Lung (tissue), 12 donors: ENCODE data around the gene CRYAB. TPM values are rescaled to one million over a fixed set of nuclear protein-coding genes. Genes with fewer than 3 reads are reported as not detected.

Experiments
- ATAC-seq: fragments of 200-7000 bp; cut with Tn5 transposase; one replicate; pipeline ENCODE4 v1.9.1; 2020; ENCODE audit warnings: moderate number of reproducible peaks; ENCODE audit not compliant: insufficient read depth, low FRiP score
- DNase-seq, 3 donors: peaks; one replicate each; pipeline ENCODE4 v3.0.0-alpha.2; 2013 to 2017
- H3K27ac ChIP-seq, 2 donors: one replicate each; pipeline ENCODE4 v1.5.1; 2013; ENCODE audit warnings: mild to moderate bottlenecking in 2 of 2, moderate library complexity in 2 of 2, control low read depth in 1 of 2, inconsistent platforms in 1 of 2, low read depth in 1 of 2, low read length in 1 of 2
- H3K27me3 ChIP-seq, 3 donors: one replicate each; pipeline ENCODE4 v1.5.1; 2013; ENCODE audit warnings: low read length in 2 of 3; ENCODE audit not compliant: control insufficient read depth in 3 of 3, insufficient read depth in 3 of 3
- H3K36me3 ChIP-seq, 4 donors: one replicate each; pipeline ENCODE4 v1.5.1; 2013; ENCODE audit warnings: low read length in 4 of 4, mild to moderate bottlenecking in 1 of 4, moderate library complexity in 1 of 4; ENCODE audit not compliant: control insufficient read depth in 4 of 4, insufficient read depth in 4 of 4
- H3K4me1 ChIP-seq, 5 donors: one replicate each; pipeline ENCODE4 v1.5.1; 2013; ENCODE audit warnings: low read length in 5 of 5, mild to moderate bottlenecking in 2 of 5, moderate library complexity in 1 of 5; ENCODE audit not compliant: control insufficient read depth in 5 of 5, insufficient read depth in 5 of 5
- H3K4me3 ChIP-seq: one replicate; pipeline ENCODE4 v1.5.1; 2013; ENCODE audit warnings: mild to moderate bottlenecking, control low read depth, moderate library complexity
- H3K9ac ChIP-seq, 2 donors: one replicate each; pipeline ENCODE4 v1.5.1; 2013; ENCODE audit warnings: low read length in 2 of 2, control low read depth in 1 of 2; ENCODE audit not compliant: insufficient read depth in 1 of 2
- H3K9me3 ChIP-seq, 4 donors: one replicate each; pipeline ENCODE4 v1.5.1; 2013; ENCODE audit warnings: low read length in 3 of 4, mild to moderate bottlenecking in 1 of 4, moderate library complexity in 1 of 4; ENCODE audit not compliant: control insufficient read depth in 4 of 4, insufficient read depth in 3 of 4
- WGBS, 2 donors: extraction: QIAGEN DNeasy Blood & Tissue Kit; methylation state at CpG; one replicate each; pipeline ENCODE4 v1.1.7; 2013; 5-methylcytosine and 5-hydroxymethylcytosine counted together
- polyA plus RNA-seq, 2 donors: library from polyadenylated mRNA; stranded (reverse); fragments of 200-250 nt; gene quantifications; one replicate each; pipeline ENCODE4 v1.2.1, GENCODE V29; 2013
- total RNA-seq, 2 donors: library from RNA; depleted of rRNA in 1 of 2; stranded (reverse); fragments of >200 nt in 1 of 2; gene quantifications; one replicate each; pipeline ENCODE4 v1.2.1, GENCODE V29; 2014 to 2021
- TF ChIP-seq, protein P1 (sequence below): IDR thresholded peaks from 2 replicates; pipeline ENCODE4 v1.5.1; 2012; ENCODE audit warnings: mild to moderate bottlenecking; ENCODE audit errors: control extremely low read depth, extremely low read depth
- donor health status: control.
- donor health status: control.
- donor health status: Bipolar disorder and iron deficiency.
- donor health status: healthy.
- donor health status: DM: yes; HTN: yes; CAD: no.

The CRYAB gene
- total and polyA plus RNA-seq, 4 donors = 12.0 to 73.0 (median 60.8) TPM

DNA sequence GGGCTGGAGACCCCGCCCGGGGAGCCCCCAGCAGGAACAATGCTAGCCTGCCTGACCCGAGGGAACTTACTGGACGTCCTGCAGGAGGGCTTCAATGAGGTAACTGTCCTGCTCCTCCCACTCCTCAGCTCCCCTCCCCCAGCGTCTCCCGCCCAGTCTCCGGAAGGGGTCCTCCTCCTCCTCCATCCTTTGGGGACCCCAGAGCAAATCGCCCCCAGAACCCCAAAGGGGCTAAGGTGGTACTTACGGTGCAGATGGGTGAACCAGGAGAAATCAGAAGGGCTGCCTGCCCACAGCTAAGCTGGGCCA lies 25.8 kb upstream of the CRYAB start:
- peak overlapping the region; percentile 62 to 81 for H3K27ac ChIP-seq
- peak overlapping the region in 1 of 2 donors; percentile 26 for H3K9ac ChIP-seq
- TF ChIP-seq, protein P1, sequence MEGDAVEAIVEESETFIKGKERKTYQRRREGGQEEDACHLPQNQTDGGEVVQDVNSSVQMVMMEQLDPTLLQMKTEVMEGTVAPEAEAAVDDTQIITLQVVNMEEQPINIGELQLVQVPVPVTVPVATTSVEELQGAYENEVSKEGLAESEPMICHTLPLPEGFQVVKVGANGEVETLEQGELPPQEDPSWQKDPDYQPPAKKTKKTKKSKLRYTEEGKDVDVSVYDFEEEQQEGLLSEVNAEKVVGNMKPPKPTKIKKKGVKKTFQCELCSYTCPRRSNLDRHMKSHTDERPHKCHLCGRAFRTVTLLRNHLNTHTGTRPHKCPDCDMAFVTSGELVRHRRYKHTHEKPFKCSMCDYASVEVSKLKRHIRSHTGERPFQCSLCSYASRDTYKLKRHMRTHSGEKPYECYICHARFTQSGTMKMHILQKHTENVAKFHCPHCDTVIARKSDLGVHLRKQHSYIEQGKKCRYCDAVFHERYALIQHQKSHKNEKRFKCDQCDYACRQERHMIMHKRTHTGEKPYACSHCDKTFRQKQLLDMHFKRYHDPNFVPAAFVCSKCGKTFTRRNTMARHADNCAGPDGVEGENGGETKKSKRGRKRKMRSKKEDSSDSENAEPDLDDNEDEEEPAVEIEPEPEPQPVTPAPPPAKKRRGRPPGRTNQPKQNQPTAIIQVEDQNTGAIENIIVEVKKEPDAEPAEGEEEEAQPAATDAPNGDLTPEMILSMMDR = no peak
- H3K9me3 ChIP-seq = no peaks in the 10 kb centered on the region
- H3K4me1 ChIP-seq = peaks cover 0 to 33% (median 14%) of the 10 kb centered on the region in 5 donors
- ATAC-seq (peak; percentile 14), DNase-seq (no peak)
- H3K27me3 ChIP-seq = no peaks in the 10 kb centered on the region
- 10 to 12% methylated on average over 9 of the region's 9 CpGs for whole genome bisulfite sequencing, 2 donors
- peaks cover 0 to 3% (median 0%) of the 10 kb centered on the region in 4 donors for H3K36me3 ChIP-seq
- H3K4me3 ChIP-seq = peak overlapping the region; percentile 80

DNA sequence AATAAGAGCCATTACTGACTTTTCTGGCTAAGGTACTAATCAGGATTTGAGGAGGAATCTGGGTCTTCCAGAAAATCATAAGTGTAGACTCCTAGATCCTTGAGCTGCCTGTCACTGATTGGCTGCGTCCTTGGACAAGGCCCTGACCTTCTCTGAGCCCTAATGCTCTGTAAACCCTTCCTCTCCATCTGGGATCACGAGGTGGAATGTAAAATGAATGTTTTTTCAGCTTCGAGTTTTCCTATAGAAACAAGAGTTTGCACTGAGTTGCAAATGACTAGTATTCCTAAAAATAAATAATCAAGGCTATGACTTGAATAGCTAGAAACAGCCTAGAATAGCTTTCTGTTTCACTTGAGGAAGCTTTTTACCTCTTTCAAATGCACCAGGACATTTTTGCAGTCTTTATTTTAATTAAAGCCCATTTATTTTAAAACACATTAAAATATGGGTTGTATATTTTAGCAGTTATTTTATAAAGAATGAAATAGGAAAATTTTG lies 24.5 kb upstream of the CRYAB start:
- peak in 1 of 3 donors; percentile 31 for DNase-seq
- Histone ChIP-seq H3K4me1 (peaks cover 0 to 33% (median 14%) of the 10 kb centered on the region in 5 donors), H3K4me3 (no peak overlapping the region), H3K9me3 (no peaks in the 10 kb centered on the region), H3K36me3 (no peaks in the 10 kb centered on the region), H3K9ac (peak overlapping the region in 1 of 2 donors; percentile 50), H3K27me3 (no peaks in the 10 kb centered on the region), H3K27ac (peak overlapping the region in 1 of 2 donors; percentile 67)
- WGBS, 2 donors = 56 to 66% methylated on average over 3 of the region's 3 CpGs
- no peak for ATAC-seq
- TF ChIP-seq, protein P1 = no peak

DNA sequence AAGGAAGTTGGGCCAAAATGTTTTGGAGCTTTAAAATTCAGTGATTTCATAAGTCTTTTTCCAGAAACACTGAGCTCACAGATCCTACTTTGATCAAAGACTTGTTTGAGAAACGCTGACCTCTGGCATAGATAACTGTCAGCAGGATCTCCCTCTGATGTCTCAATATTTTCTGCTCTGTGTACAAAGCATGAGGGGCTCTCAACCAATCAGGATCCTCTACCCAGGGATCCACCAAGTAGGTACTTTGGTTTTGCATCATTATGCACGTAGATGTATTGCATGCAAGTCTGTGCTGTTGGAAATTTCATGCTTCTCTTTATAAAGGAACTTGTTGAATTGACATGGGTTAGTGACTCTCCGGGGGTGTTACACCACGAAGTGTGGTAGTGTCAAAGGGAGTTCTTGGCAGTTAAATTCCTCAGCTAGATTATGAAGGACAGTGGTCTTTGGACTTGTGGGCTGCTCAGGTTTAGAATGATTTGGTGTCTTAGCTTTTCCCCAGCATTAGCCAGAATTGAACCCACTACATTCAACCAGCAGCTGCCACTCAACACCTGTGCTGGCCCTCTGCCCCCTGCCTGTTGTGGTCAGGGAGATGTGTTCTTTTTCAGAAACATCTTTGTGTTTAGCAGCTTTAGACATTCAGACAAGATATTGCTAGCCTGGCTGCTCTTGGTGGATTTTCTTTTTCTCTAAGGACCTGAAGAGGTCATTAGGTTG lies 23.9 kb upstream of the CRYAB start:
- no peaks in the 10 kb centered on the region for H3K9me3 ChIP-seq
- no peaks in the 10 kb centered on the region for H3K36me3 ChIP-seq
- no peak overlapping the region for H3K4me3 ChIP-seq
- H3K27me3 ChIP-seq = no peaks in the 10 kb centered on the region
- DNase-seq (peak in 2 of 3 donors; percentile 43 to 61), ATAC-seq (no peak)
- 46 to 57% methylated on average over 4 of the region's 4 CpGs for WGBS, 2 donors
- peaks cover 0 to 33% (median 14%) of the 10 kb centered on the region in 5 donors for H3K4me1 ChIP-seq
- peak overlapping the region in 1 of 2 donors; percentile 50 for H3K9ac ChIP-seq
- TF ChIP-seq, protein P1 = no peak
- H3K27ac ChIP-seq = peak overlapping the region in 1 of 2 donors; percentile 67
